G401.6 (cell line): ENCODE data around the gene MGA.

ENCODE experiments used
- FAIRE-seq: peaks from 2 replicates; lab custom pipeline; 2012; peaks lifted over from hg19 to GRCh38; lab: Jason Lieb, UNC

Gene MGA

GRCh38 chr15:41788262-41788661 lies 128.1 kb downstream of the MGA start:
- no peak for FAIRE-seq

- no peak for FAIRE-seq
These were observed 129.0 kb downstream of the MGA start for GRCh38 chr15:41789236-41789635.

GRCh38 chr15:41789662-41790061 lies 129.5 kb downstream of the MGA start:
- no peak for FAIRE-seq

- no peak for FAIRE-seq
These were observed 130.0 kb downstream of the MGA start for GRCh38 chr15:41790169-41790568.

GRCh38 chr15:41790756-41791546 lies 130.7 kb downstream of the MGA start:
- FAIRE-seq: no peak

GRCh38 chr15:41791547-41791937 lies 131.3 kb downstream of the MGA start:
- no peak for FAIRE-seq

GRCh38 chr15:41792000-41792637 lies 131.9 kb downstream of the MGA start:
- FAIRE-seq: no peak

GRCh38 chr15:41794081-41794480 lies 133.9 kb downstream of the MGA start:
- no peak for FAIRE-seq

- FAIRE-seq: no peak
These were observed 136.0 kb downstream of the MGA start for GRCh38 chr15:41795996-41796856.

GRCh38 chr15:41797201-41797944 lies 137.2 kb downstream of the MGA start:
- FAIRE-seq: no peak

GRCh38 chr15:41798607-41799487 lies 138.6 kb downstream of the MGA start:
- no peak for FAIRE-seq

GRCh38 chr15:41799488-41799805 lies 139.2 kb downstream of the MGA start:
- no peak for FAIRE-seq

- FAIRE-seq: no peak
These were observed 141.0 kb downstream of the MGA start for GRCh38 chr15:41801185-41801584.

GRCh38 chr15:41801850-41802455 lies 141.7 kb downstream of the MGA start:
- peak; percentile 23 for FAIRE-seq

GRCh38 chr15:41804361-41804760 lies 144.2 kb downstream of the MGA start:
- FAIRE-seq: no peak

- no peak for FAIRE-seq
These were observed 144.9 kb downstream of the MGA start for GRCh38 chr15:41804916-41805666.

- FAIRE-seq: no peak
These were observed 145.5 kb downstream of the MGA start for GRCh38 chr15:41805711-41806110.

- no peak for FAIRE-seq
These were observed 146.3 kb downstream of the MGA start for GRCh38 chr15:41806291-41807181.

GRCh38 chr15:41809121-41809520 lies 148.9 kb downstream of the MGA start:
- no peak for FAIRE-seq
